NCI-H446 treated with DMSO at 0.1 percent for 48 hours (cell line): ENCODE measurements around the gene CASP7.
"Not testable (repeated sequence)": the region's sequence is repeated elsewhere in the genome, so short reads cannot be mapped to it uniquely, and the experiment has no call there.

Source experiments
- DNase-seq: peaks from one replicate; lab custom pipeline; 2025; lab: John Stamatoyannopoulos, UW

The CASP7 gene

GRCh38 chr10:113679463-113680189 is at the start of gene CASP7:
CASP7 (plus strand) TSS chr10:113679912; CDS start chr10:113697494, 17,582 bp downstream.
- DNase-seq = no peak

GRCh38 chr10:113630929-113631533 is 48.7 kb upstream of the CASP7 start:
- no peak for DNase-seq

- DNase-seq = no peak
Measured at GRCh38 chr10:113631684-113632367, 47.9 kb upstream of the CASP7 start.

GRCh38 chr10:113639966-113640365 is 39.7 kb upstream of the CASP7 start:
- DNase-seq = no peak

GRCh38 chr10:113641702-113642101 is 38.0 kb upstream of the CASP7 start:
- no peak for DNase-seq

GRCh38 chr10:113643183-113643582 is 36.5 kb upstream of the CASP7 start:
- no peak for DNase-seq

- DNase-seq = no peak
Measured at GRCh38 chr10:113644185-113645120, 35.3 kb upstream of the CASP7 start.

- DNase-seq = no peak
Measured at GRCh38 chr10:113646336-113647201, 33.1 kb upstream of the CASP7 start.

GRCh38 chr10:113647812-113648211 is 31.9 kb upstream of the CASP7 start:
- no peak for DNase-seq

- DNase-seq = no peak
Measured at GRCh38 chr10:113648478-113648877, 31.2 kb upstream of the CASP7 start.

GRCh38 chr10:113650172-113650571 is 29.5 kb upstream of the CASP7 start:
- DNase-seq = no peak

GRCh38 chr10:113651021-113651420 is 28.7 kb upstream of the CASP7 start:
- DNase-seq = no peak

- DNase-seq = no peak
Measured at GRCh38 chr10:113651898-113652297, 27.8 kb upstream of the CASP7 start.

GRCh38 chr10:113652456-113652855 is 27.3 kb upstream of the CASP7 start:
- DNase-seq = not testable (repeated sequence)

- no peak for DNase-seq
Measured at GRCh38 chr10:113656896-113657295, 22.8 kb upstream of the CASP7 start.

- DNase-seq = no peak
Measured at GRCh38 chr10:113657544-113657943, 22.2 kb upstream of the CASP7 start.

- no peak for DNase-seq
Measured at GRCh38 chr10:113661332-113661731, 18.4 kb upstream of the CASP7 start.

- DNase-seq = no peak
Measured at GRCh38 chr10:113663142-113663541, 16.6 kb upstream of the CASP7 start.

- DNase-seq = no peak
Measured at GRCh38 chr10:113663908-113664307, 15.8 kb upstream of the CASP7 start, which contains the start of gene NRAP. NRAP (minus strand) TSS chr10:113664041; CDS start chr10:113663882, 159 bp downstream.

- DNase-seq = no peak
Measured at GRCh38 chr10:113665352-113665751, 14.4 kb upstream of the CASP7 start.

GRCh38 chr10:113665806-113666354 is 13.8 kb upstream of the CASP7 start:
- no peak for DNase-seq
